GM12865 (cell line): ENCODE data around the gene PTH1R.

ENCODE experiments used
- DNase-seq: peaks from one replicate; pipeline ENCODE4 v3.0.0; 2010; ENCODE audit warnings: low read depth
- H3K4me3 ChIP-seq: 2 replicates; pipeline ENCODE4 v1.5.1; 2011; ENCODE audit warnings: mild to moderate bottlenecking, low read depth, low read length, control low read depth
- TF ChIP-seq, protein P1 (sequence below): IDR thresholded peaks from 2 replicates; pipeline ENCODE4 v1.5.1; 2011; ENCODE audit warnings: low read length, control low read depth, low read depth, inconsistent platforms; ENCODE audit not compliant: insufficient read depth; ENCODE audit errors: missing control alignments

The PTH1R gene

DNA sequence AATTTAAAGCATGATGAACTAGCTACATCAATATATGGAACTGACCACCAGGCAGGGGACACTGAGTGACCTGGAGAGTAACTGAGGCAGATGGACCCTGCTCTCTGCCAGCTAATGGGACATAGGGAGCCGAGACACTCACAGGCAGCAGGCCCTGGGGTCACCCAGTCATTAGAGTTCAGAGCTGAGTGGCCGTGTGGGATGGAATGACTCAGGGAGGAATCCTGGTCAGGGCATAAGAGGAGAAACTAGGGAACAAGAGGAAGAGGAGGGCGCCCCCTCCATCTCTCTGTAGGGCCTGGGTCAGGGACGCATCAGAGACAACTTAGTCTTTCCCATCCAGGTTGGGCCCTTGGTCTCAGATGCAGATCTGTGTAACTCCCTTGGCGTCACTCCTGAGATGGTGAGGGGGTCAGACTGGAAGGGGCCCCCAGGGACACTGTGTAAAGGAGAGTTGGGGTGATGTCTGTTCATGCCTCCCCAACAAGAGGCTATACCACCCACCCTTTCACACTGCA lies 59.3 kb downstream of the PTH1R start:
- DNase-seq: no peak
- H3K4me3 ChIP-seq: no peak overlapping the region
- TF ChIP-seq, protein P1, sequence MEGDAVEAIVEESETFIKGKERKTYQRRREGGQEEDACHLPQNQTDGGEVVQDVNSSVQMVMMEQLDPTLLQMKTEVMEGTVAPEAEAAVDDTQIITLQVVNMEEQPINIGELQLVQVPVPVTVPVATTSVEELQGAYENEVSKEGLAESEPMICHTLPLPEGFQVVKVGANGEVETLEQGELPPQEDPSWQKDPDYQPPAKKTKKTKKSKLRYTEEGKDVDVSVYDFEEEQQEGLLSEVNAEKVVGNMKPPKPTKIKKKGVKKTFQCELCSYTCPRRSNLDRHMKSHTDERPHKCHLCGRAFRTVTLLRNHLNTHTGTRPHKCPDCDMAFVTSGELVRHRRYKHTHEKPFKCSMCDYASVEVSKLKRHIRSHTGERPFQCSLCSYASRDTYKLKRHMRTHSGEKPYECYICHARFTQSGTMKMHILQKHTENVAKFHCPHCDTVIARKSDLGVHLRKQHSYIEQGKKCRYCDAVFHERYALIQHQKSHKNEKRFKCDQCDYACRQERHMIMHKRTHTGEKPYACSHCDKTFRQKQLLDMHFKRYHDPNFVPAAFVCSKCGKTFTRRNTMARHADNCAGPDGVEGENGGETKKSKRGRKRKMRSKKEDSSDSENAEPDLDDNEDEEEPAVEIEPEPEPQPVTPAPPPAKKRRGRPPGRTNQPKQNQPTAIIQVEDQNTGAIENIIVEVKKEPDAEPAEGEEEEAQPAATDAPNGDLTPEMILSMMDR: no peak

DNA sequence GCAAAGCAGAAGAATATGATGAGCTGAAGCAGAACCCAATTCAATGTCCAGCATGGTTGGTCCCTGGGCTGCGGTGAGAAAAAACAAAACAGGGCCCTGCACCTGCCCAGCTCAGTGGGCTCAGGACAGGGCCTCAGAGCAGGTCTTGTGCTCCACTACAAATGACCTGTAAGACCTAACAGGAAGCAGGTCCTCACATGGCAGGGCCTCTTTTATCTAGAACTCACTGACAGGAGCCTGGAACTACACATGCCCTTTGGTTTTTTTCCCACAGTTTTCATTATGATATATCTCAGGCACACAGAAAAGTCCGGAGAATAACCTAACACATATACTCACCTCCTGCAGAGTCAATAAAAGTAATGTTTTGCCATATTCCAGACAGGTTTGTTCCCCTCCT lies 60.6 kb downstream of the PTH1R start:
- DNase-seq: no peak
- H3K4me3 ChIP-seq: no peak overlapping the region
- TF ChIP-seq, protein P1: no peak

DNA sequence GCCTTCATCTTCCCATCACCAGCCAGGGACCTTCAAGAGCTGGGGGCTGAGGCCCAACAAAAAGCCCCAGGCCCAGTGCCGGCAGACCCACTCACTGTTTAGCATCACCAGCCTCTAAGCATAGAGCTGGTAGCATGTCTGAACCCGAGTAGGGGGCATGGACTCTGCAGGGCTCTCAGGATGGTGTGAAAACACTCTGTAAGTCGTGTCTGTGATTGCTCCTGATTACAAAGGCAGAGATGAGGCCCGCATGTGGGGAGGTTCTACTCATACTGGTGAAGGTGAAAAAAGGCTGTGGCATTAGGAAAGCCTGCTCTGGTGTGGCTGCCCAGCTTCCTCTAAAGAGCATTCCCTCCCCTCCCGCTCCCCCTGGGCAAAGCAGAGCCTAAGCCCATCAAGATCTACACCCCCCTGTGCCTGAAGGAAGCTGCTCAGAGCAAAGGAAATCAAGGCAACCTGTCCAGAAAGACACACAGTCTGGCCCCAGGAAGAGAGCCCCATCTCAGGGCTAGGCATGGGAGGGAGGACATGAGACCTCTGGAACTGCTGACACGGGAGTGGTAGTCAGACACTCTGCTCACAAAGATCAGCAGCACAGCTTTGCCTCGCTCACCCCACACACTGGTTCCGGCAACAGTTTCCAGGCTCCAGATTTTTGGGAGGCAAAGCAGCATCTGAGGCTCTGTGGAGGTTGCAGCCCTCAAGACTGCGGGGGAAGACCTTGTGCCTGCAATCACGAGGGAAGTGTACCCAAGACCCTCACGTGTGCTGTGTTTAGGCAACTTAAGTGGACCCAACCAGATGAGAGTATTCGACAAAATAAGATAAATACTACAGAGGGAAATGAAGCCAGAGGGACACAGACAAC lies 62.3 kb downstream of the PTH1R start:
- no peak for DNase-seq
- H3K4me3 ChIP-seq: no peak overlapping the region
- TF ChIP-seq, protein P1: no peak

DNA sequence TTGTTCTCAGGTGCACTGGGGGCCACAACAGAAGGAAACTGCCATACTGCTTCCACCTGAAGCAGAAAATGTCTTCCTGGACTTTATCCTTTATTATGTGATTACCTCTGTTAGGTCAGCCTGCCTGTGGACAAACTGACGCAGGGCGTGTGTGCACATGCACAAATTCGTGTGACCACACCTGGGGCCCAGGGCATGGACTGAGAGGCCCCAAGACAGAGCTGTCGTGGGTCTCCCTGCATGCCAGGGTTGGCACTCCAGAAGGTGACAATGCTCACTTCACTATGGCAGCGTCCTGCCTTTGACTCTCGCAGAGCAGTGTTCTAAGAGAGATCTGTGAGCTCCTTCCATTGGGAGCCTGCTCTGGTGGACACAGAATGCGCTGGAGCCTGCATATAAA lies 64.6 kb downstream of the PTH1R start:
- DNase-seq: no peak
- H3K4me3 ChIP-seq: no peak overlapping the region
- TF ChIP-seq, protein P1: no peak

DNA sequence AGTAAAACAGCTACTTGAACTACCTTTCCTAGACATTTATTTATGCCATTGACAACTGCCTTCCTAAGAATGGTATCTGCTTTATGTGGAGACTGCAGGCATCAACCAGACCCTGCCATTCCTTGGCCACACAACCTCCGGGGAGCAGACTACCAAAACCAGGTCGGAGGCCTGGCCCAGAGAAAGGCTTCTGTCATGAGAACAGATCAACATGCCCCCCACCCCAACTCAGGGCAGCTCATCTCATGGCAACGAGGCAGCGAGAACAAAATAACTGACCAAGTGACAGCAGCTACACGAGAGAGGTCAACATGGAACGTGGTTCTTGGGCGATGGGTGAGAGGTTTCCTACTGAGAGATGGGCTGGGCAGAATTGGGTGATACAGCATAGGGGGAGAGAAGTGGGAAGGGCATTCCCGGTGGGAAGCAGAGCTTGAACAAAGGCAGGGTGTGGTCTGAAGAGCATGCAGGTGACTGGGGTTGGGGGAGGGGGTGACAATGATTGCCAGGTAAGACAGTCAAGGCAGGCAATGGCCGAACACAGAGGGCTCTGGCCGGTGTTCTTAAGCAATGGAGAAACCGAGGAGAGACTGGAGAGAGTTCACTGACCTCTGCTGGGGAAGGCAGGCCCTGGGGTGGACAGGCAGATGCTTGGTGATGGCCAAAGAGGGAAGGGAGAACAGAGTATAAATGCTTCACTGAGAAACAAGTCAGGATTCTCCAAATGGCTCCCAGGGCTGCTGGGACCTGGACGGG lies 65.1 kb downstream of the PTH1R start:
- TF ChIP-seq, protein P1: no peak
- DNase-seq: no peak
- no peak overlapping the region for H3K4me3 ChIP-seq

DNA sequence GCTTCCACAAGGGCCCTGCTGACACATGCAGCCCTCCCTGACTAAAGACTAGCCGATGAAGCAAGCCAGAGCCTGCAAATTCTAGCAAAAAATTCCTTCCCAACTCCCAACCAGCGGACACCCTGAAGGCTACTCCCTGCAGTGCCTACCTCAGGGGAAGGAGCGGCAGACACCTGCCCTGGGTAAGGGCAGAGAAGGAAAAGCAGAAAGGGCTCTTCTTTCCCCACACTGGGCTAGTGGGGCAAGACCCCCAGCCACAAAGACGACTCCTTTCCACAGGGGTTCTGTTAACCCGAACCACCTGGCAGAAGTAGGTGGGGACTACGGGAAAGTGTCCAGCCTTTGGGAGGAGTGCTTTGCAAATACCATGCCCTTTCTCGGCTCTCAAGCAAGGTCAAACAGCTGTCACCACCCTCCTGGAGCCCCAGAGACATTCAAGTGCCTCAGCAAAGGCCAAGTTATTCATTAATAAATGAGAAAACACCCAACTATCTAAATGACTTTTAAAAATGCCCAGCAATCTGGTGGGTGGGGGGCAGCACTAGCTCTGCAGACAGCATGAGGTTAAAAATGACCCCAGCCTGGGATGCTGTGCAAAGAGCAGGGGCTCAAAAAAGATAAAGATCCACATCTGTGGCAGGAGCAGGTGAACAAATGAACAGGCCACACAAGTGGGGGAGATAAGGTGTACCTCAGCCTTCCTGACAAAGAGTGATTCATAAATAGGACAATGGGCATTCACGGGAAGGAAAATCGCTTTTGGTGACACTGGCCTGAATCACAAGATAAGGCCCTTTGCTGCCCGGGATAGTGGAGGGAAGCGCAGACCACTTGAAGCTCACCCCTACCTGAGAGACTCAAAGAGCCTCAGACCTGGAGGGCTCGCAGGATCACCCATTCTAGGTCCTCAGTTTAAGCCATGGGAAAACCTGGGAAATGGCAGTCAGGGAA lies 66.0 kb downstream of the PTH1R start:
- TF ChIP-seq, protein P1: no peak
- DNase-seq: no peak
- no peak overlapping the region for H3K4me3 ChIP-seq
